Germinal center (tissue), 1 donor: ENCODE measurements around the gene BANP.
"Not testable (repeated sequence)": the region's sequence is repeated elsewhere in the genome, so short reads cannot be mapped to it uniquely, and the experiment has no call there.

Source experiments
- DNase-seq: peaks from one replicate; pipeline ENCODE4 v3.0.0; 2012; ENCODE audit warnings: mixed read lengths, low spot score

The BANP gene

GRCh38 chr16:88066680-88067529 lies 115.7 kb downstream of the BANP start:
- DNase-seq: no peak

DNA sequence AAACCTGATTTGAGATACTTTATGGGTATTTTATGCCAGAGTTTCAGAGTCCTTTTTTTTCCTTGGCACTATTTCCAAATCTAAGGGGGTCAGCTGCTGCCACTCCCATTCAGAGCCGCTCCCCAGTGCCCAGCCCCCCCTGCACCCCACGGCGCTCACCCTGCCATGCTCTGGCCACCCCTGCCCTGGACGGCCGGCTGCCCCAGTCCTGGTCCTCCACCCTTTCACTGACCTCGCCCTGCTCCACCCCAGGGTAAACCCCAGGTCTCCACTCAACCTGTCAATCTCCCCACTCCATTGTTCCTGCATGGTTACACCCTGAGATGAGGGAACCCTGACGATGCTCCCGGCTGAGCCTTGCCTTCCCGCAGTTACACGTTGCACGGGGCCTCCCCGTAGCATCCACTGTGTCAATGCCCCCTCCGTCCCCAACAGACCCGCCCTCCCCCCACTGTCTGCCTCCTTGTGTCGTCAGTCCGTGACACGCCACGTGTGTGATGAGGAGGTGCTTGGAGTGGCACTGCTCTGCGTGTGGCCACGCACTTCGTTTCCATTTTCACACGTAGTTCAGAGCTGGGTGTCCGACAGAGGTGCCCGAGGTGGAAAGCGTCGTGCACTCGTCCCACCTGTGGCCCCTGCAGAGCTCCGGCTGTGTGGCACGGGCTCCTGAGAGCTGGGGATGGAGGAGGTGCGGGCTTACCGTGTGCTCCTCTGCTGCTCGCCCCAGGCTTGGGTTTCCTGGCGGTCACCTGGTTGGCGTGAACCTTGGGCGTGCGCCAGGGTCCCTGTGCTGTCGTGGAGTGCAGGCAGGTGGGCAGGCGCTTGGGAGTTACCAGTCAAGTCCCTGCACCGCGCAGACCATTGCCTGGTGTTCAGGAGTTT lies 116.5 kb downstream of the BANP start:
- DNase-seq: no peak

- no peak for DNase-seq
Measured at GRCh38 chr16:88068476-88069396, 117.5 kb downstream of the BANP start.

- DNase-seq: peak; percentile 93
Measured at GRCh38 chr16:88069397-88070168, 118.3 kb downstream of the BANP start.

DNA sequence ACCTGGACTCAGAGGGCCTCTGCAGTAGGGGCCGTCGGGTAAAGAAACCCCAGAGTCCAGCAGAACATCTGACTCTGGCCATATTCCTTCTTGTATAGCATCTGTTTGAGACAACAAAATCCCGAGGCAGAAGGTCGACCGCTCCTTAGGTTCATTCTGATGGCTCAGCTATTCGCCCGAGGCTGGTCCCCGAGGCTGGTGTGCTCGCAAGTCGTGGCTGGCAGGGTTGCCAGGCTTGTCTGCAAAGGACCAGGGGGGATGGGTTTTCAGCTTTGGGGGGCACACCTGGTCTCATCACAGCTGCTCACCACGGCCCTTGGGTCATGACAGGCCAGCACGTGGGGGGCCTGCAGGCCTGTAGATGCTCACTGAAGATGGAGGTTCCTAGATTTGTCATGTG lies 119.1 kb downstream of the BANP start:
- DNase-seq: no peak

DNA sequence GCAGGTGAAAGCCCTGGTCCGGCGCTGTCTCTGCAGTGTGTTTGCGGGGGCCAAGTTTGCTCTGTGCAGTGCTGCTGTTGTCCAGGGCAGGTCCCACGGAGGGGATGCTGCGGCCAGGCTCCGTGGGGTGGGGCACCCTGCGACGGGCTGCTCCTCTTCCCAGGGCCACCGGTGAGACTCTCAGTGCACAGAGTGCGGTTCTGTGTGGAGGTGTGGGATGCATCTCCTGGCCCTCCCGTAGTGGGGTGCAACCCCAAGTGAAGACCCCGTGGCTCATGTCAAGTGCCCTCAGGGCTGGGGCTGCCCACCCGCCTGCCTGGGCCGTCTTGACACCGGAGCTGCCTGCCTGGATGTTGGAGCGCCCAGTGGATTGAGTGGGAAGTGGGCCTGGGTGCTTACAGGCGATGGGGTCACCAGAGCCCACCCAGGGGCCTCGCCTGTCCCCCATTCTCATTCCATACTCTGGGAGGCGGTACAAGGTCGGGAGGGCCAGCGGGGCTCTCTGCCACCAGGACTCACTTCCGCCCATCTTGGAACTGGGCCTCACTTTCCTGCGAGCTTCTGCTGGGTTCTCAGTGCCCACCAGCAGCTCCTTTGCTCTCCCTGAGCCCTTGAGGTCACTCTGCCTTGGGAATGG lies 119.9 kb downstream of the BANP start:
- no peak for DNase-seq

- no peak for DNase-seq
Measured at GRCh38 chr16:88071908-88072307, 120.7 kb downstream of the BANP start.

GRCh38 chr16:88072571-88073001 lies 121.4 kb downstream of the BANP start:
- DNase-seq: no peak

DNA sequence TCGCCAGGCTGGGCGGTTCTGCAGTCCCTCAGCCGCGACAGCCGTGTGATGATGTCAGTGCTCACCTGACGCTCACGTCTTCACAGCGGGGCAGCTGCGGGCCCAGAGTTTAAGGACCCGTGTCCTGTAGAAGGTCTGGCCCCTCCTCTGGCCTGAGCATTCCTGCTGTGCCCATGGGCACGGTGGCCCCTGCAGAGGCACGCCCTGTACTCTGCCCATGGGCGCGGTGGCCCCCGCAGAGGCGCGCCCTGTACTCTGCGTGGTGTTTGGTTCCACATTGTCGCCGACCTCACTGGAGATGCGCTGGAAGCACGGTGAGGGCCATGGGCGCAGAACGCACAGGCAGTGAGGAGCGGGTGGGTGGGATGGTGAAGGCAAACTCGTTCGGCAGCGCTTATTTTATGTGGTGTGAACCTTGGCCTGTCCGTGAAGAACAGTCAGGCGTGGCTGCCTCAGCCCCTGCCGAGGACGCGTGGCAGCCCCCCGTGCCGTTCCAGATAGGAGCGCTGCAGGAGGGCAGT lies 122.0 kb downstream of the BANP start:
- no peak for DNase-seq

- DNase-seq: no peak
Measured at GRCh38 chr16:88074041-88074440, 122.8 kb downstream of the BANP start.

GRCh38 chr16:88076211-88076931 lies 125.1 kb downstream of the BANP start:
- no peak for DNase-seq

- not testable (repeated sequence) for DNase-seq
Measured at GRCh38 chr16:88076932-88077320, 125.7 kb downstream of the BANP start.

DNA sequence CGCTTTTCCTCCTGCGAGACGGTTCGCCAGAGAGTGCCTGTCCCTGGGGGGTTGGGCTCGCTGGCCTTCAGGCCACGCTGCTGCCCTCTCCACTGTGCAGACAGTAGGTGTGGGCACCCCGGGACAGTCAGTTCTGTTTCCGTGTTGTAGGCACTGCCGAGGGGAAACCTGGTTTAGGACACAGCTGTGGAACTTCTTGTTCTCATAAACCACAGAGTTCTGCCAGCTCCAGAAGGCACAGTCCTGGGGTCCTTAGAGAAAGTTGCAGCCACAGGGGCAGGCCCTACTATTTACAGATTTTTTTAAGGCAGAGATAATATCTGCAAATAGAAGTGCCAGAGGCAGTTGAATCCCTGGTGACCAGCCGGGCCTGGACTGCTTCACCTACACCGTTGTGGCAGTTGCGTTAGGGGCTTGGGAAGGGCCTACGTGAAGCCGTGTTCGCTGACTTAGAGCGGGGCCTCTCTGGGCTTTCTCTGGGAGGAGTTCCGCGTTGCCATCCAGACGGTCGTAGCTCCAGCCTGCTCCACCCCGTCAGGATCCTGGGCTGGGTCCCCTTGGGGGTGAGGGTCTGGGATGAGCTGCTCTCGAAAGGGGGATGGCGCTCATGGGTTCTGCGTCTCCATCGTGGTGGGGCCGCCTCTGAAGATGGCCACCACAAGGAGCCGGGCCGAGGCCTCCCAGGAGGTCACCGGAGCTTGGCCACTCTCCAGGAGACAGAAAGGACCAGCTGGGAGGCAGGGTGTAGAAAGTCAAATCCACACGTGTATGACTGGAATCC lies 126.3 kb downstream of the BANP start:
- DNase-seq: no peak

- DNase-seq: no peak
Measured at GRCh38 chr16:88078111-88078775, 127.0 kb downstream of the BANP start.

DNA sequence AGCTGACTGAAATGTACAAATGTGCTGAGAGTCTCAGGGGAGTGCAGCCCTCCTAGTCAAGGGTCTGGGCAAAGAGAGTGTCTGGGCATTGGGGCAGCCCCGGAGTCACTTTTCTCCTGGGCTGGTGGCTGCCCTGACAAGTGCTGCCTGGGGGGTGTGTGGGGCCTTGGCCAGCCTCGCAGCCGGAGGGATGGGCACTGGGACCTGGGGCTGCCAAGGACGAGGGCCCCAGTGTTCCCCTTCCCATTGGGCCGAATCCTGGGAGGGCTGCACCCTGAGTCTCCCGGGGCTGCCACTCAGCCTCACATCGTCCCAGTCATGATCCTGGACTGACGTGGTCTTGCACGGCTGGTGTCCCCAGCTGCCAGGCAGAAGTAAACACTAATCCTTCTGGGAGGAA lies 132.3 kb downstream of the BANP start:
- DNase-seq: no peak

DNA sequence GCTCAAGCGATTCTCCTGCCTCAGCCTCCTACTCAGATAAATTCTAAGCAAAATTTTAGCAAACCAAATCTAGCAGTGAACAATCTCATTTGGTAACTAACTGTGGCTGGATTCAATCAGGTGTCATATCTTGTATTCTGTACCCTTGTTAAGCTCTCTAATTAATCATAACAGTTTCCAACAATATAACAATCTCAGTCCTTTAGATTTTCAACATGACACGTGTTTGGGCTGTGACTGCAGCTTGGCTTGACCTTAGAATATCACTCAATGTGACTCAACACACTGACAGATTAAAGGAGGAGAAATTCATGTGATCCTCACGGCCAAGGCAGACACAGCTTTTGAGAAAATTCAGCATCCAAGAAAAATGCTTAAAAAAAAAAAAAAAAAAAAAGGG lies 133.6 kb downstream of the BANP start:
- no peak for DNase-seq

DNA sequence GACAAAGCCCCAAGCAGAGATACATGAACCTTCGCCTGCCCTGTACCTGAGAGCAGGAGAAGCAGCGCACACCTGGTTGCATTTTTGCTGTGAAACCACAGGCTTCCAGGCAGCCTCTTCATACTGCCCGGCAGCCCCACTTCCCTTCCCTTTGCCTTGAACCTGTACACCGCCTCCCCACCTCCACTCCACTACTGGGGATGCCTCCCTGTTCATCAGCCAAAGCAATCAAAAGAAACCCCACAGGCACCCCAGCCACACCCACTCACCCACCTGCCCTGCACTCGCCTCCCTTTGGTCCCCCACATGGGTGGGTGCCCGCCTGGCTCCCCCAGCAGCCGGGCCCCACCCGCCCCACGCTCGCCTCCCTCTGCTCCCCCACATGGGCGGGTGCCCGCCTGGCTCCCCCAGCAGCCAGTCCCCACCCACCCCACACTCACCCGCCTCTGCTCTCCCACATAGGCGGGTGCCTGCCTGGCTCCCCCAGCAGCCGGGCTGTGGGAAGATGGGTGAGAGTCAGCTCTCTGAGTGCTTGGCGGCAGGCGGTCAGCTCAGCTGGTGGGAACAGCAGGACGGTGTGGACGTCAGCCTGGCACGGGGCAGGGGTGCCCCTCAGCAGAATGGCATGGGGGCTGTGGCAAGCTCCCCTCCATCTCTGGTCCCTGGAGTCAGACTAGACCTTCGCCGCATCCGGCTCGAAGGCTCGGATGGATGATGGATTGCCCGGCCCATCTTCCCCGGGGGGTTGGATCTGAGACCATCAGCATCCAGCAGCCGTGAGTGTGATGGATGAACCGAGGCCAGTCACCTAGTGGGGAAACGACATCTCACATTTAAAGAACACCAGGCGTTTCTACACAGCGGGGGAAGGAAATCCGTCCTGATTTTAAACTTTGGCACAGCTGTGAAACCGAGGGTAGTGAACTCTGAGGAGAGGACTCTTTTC lies 135.6 kb downstream of the BANP start:
- DNase-seq: no peak
